WTC11 (cell line): ENCODE measurements around the gene PTGIS. TPM values are rescaled to one million over a fixed set of nuclear protein-coding genes. Genes with fewer than 3 reads are reported as not detected.

Experiments
- ATAC-seq: fragments of 200-7000 bp; cut with Tn5 transposase; 2 replicates; pipeline ENCODE4 v1.10.0; 2021; ENCODE audit warnings: mild to moderate bottlenecking, moderate library complexity
- CTCF ChIA-PET: fragments of 300-600 bp; sonication (Branson Sonifier 250); formaldehyde crosslinking; loops from one replicate; lab custom pipeline; 2021; ENCODE audit warnings: antibody characterized with exemption; lab: Charles Lee
- POLR2A ChIA-PET: fragments of 350-600 bp; sonication (Branson Sonifier 250); formaldehyde crosslinking; loops from one replicate; lab custom pipeline; 2021; ENCODE audit warnings: antibody characterized with exemption; lab: Charles Lee
- DNase-seq: peaks from one replicate; pipeline ENCODE4 v3.0.0; 2021; ENCODE audit warnings: low spot score
- H3K27ac Mint-ChIP-seq: 2 replicates; pipeline ENCODE4 v1.8.0; 2021; ENCODE audit warnings: mixed read lengths
- H3K27me3 Mint-ChIP-seq: 2 replicates; pipeline ENCODE4 v1.8.0; 2021; ENCODE audit warnings: low read depth, mild to moderate bottlenecking, moderate library complexity, mixed read lengths
- H3K36me3 Mint-ChIP-seq: 2 replicates; pipeline ENCODE4 v1.8.0; 2021; ENCODE audit warnings: mixed read lengths
- H3K4me1 Mint-ChIP-seq: 2 replicates; pipeline ENCODE4 v1.8.0; 2022; ENCODE audit warnings: mixed read lengths
- H3K4me3 Mint-ChIP-seq: 2 replicates; pipeline ENCODE4 v1.8.0; 2021; ENCODE audit warnings: mild to moderate bottlenecking, moderate library complexity, mixed read lengths
- H3K9me3 Mint-ChIP-seq: 2 replicates; pipeline ENCODE4 v1.8.0; 2021; ENCODE audit warnings: mixed read lengths
- CBFB ChIP-seq: sonication (generic); formaldehyde crosslinking; IDR thresholded peaks from 2 replicates; pipeline ENCODE4 v1.8.1; 2022; ENCODE audit warnings: mild to moderate bottlenecking, low read depth, missing genetic modification reagents
- ESRRA ChIP-seq: sonication (generic); formaldehyde crosslinking; IDR thresholded peaks from 2 replicates; pipeline ENCODE4 v1.8.1; 2022; ENCODE audit warnings: mild to moderate bottlenecking, missing genetic modification reagents, borderline replicate concordance
- ETV6 ChIP-seq: sonication (generic); formaldehyde crosslinking; IDR thresholded peaks from 2 replicates; pipeline ENCODE4 v1.8.1; 2022; ENCODE audit warnings: mild to moderate bottlenecking, missing genetic modification reagents
- FOXP1 ChIP-seq: sonication (generic); formaldehyde crosslinking; IDR thresholded peaks from 2 replicates; pipeline ENCODE4 v1.8.0; 2022; ENCODE audit warnings: missing genetic modification reagents, mild to moderate bottlenecking, moderate library complexity, borderline replicate concordance
- GTF2I ChIP-seq: fragments of 250-450 bp; sonication (Bioruptor Pico); conservative IDR thresholded peaks from 2 replicates; pipeline ENCODE4 v1.4.0; 2021; ENCODE audit warnings: mild to moderate bottlenecking
- JUN ChIP-seq: sonication (generic); formaldehyde crosslinking; IDR thresholded peaks from 2 replicates; pipeline ENCODE4 v1.8.0; 2023; ENCODE audit warnings: mild to moderate bottlenecking, missing genetic modification reagents
- PRDM15 ChIP-seq: sonication (generic); formaldehyde crosslinking; IDR thresholded peaks from 2 replicates; pipeline ENCODE4 v1.8.0; 2022; ENCODE audit warnings: missing genetic modification reagents
- PREB ChIP-seq: sonication (generic); formaldehyde crosslinking; IDR thresholded peaks from 2 replicates; pipeline ENCODE4 v1.8.1; 2022; ENCODE audit warnings: mild to moderate bottlenecking, missing genetic modification reagents, moderate library complexity, borderline replicate concordance
- PRRX2 ChIP-seq: fragments of 250-450 bp; sonication (Bioruptor Pico); IDR thresholded peaks from 2 replicates; pipeline ENCODE4 v1.8.0; 2021; ENCODE audit warnings: mild to moderate bottlenecking
- TP53 ChIP-seq: sonication (generic); formaldehyde crosslinking; IDR thresholded peaks from 2 replicates; pipeline ENCODE4 v1.8.1; 2023; ENCODE audit warnings: mild to moderate bottlenecking, missing genetic modification reagents
- ZNF232 ChIP-seq: sonication (generic); formaldehyde crosslinking; IDR thresholded peaks from 2 replicates; pipeline ENCODE4 v1.8.0; 2022; ENCODE audit warnings: mild to moderate bottlenecking, missing genetic modification reagents
- ZNF263 ChIP-seq: sonication (generic); formaldehyde crosslinking; IDR thresholded peaks from 2 replicates; pipeline ENCODE4 v1.8.1; 2022; ENCODE audit warnings: low read depth, mild to moderate bottlenecking, moderate library complexity, missing genetic modification reagents
- ZNF532 ChIP-seq: fragments of 250-450 bp; sonication (Bioruptor Pico); IDR thresholded peaks from 2 replicates; pipeline ENCODE4 v1.9.0; 2021; ENCODE audit warnings: mild to moderate bottlenecking, borderline replicate concordance
- ZSCAN18 ChIP-seq: fragments of 250-450 bp; sonication (Bioruptor Pico); IDR thresholded peaks from 2 replicates; pipeline ENCODE4 v2.1.2; 2022; ENCODE audit warnings: mild to moderate bottlenecking, moderate library complexity
- total RNA-seq: library from RNA; stranded (reverse); gene quantifications from 3 replicates; pipeline ENCODE4 v1.2.3, GENCODE V29; 2021
- TF ChIP-seq, protein P1 (sequence below): sonication (generic); formaldehyde crosslinking; IDR thresholded peaks from 2 replicates; pipeline ENCODE4 v1.8.0; 2023; ENCODE audit warnings: mild to moderate bottlenecking, missing genetic modification reagents
- TF ChIP-seq, protein P2 (sequence below): sonication (generic); formaldehyde crosslinking; IDR thresholded peaks from 2 replicates; pipeline ENCODE4 v1.8.1; 2023; ENCODE audit warnings: mild to moderate bottlenecking, missing genetic modification reagents, moderate library complexity
- TF ChIP-seq, protein P3 (sequence below): fragments of 250-450 bp; sonication (Bioruptor Pico); IDR thresholded peaks from 2 replicates; pipeline ENCODE4 v1.9.0; 2021; ENCODE audit warnings: mild to moderate bottlenecking

PTGIS gene
- total RNA-seq, 1 experiment from 2014 or later, result 24.3 TPM

- ChIA-PET CTCF (interaction anchor here (0.7 to 10.6 kb wide), 4 partner anchors 9 to 322 kb away, joined by 3 to 540 read pairs (median 4); no protein-coding TSS in a partner anchor), POLR2A (no interaction called here)
- Mint-ChIP-seq H3K4me1 (peaks cover 3% of the 10 kb centered on the region; the same call in 1 of the 2 replicates), H3K4me3 (no peak overlapping the region), H3K9me3 (peaks cover 10% of the 10 kb centered on the region), H3K27me3 (no peaks in the 10 kb centered on the region), H3K36me3 (peaks cover 39% of the 10 kb centered on the region), H3K27ac (no peak overlapping the region)
- TF ChIP-seq ZNF263 (CRISPR knock-in tag) (no peak), TP53 (no peak), GTF2I (CRISPR knock-in tag) (no peak), ETV6 (CRISPR knock-in tag) (no peak), PRRX2 (CRISPR knock-in tag) (no peak), ZNF532 (CRISPR knock-in tag) (no peak), ESRRA (no peak), PREB (CRISPR knock-in tag) (no peak), PRDM15 (no peak), ZNF232 (CRISPR knock-in tag) (no peak)
- TF ChIP-seq, protein P1, sequence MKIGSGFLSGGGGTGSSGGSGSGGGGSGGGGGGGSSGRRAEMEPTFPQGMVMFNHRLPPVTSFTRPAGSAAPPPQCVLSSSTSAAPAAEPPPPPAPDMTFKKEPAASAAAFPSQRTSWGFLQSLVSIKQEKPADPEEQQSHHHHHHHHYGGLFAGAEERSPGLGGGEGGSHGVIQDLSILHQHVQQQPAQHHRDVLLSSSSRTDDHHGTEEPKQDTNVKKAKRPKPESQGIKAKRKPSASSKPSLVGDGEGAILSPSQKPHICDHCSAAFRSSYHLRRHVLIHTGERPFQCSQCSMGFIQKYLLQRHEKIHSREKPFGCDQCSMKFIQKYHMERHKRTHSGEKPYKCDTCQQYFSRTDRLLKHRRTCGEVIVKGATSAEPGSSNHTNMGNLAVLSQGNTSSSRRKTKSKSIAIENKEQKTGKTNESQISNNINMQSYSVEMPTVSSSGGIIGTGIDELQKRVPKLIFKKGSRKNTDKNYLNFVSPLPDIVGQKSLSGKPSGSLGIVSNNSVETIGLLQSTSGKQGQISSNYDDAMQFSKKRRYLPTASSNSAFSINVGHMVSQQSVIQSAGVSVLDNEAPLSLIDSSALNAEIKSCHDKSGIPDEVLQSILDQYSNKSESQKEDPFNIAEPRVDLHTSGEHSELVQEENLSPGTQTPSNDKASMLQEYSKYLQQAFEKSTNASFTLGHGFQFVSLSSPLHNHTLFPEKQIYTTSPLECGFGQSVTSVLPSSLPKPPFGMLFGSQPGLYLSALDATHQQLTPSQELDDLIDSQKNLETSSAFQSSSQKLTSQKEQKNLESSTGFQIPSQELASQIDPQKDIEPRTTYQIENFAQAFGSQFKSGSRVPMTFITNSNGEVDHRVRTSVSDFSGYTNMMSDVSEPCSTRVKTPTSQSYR (CRISPR knock-in tag), result no peak
- no peak for ATAC-seq
- DNase-seq, result no peak
These were observed 24.0 kb downstream of the PTGIS start for GRCh38 chr20:49543858-49544437.

DNA sequence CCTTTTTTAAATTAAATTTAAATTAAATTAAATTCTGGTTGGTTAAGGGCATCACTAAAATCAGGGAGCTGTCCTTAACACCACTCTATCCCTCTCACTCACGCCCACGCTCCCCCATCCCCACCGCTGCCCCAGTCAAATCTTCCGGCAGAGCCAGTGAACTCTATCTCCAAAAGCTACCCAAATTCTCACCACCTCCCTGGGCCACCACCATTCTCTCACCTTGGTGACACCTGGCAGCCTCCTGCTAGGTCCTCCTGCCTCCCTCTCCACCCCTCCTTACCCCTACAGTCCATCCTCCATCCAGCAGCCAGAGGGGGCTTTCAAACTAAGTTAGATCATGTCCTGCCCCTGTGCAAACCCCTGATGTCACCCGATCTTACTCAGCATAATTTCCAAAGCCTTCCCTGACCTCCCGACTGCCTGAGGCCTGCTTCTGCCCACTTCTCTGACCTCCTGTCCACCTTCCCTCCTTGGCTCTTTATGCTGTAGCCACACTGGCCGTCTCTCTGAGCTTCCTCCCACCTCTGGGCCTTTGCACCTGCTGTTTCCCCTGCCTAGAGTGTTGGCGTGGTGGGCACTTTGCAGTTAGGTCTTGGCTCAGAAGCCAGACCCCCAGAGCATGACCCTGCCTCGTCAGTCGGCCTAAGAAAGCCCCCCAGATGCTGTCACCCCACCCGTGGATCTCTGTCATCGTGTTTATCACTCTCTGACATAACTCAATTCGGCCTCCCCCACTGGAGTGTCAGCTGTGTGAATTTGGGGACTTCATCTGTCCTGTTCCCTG lies 24.7 kb downstream of the PTGIS start:
- H3K4me1 Mint-ChIP-seq, result peaks cover 3% of the 10 kb centered on the region; the same call in 1 of the 2 replicates
- DNase-seq (no peak), ATAC-seq (no peak)
- H3K27ac Mint-ChIP-seq, result no peak overlapping the region
- no peaks in the 10 kb centered on the region for H3K27me3 Mint-ChIP-seq
- peaks cover 39% of the 10 kb centered on the region for H3K36me3 Mint-ChIP-seq
- H3K9me3 Mint-ChIP-seq, result peaks cover 10% of the 10 kb centered on the region
- ChIA-PET POLR2A (no interaction called here), CTCF (interaction anchor here (0.7 to 10.6 kb wide), 7 partner anchors 26 to 324 kb away, joined by 3 to 540 read pairs (median 29); no protein-coding TSS in a partner anchor)
- no peak overlapping the region for H3K4me3 Mint-ChIP-seq
- TF ChIP-seq FOXP1 (no peak), ZSCAN18 (no peak), CBFB (no peak), JUN (CRISPR knock-in tag) (no peak)
- TF ChIP-seq, protein P2, sequence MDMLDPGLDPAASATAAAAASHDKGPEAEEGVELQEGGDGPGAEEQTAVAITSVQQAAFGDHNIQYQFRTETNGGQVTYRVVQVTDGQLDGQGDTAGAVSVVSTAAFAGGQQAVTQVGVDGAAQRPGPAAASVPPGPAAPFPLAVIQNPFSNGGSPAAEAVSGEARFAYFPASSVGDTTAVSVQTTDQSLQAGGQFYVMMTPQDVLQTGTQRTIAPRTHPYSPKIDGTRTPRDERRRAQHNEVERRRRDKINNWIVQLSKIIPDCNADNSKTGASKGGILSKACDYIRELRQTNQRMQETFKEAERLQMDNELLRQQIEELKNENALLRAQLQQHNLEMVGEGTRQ (CRISPR knock-in tag), result no peak
- TF ChIP-seq, protein P3, sequence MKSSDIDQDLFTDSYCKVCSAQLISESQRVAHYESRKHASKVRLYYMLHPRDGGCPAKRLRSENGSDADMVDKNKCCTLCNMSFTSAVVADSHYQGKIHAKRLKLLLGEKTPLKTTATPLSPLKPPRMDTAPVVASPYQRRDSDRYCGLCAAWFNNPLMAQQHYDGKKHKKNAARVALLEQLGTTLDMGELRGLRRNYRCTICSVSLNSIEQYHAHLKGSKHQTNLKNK (CRISPR knock-in tag), result no peak
